ENCODE measurements around the gene MRPL33. TPM values are rescaled to one million over a fixed set of nuclear protein-coding genes. Genes with fewer than 3 reads are reported as not detected.

MRPL33 gene
- total and polyA plus RNA-seq, 4 donors: 31.2 to 130 (median 41.0) TPM

DNA sequence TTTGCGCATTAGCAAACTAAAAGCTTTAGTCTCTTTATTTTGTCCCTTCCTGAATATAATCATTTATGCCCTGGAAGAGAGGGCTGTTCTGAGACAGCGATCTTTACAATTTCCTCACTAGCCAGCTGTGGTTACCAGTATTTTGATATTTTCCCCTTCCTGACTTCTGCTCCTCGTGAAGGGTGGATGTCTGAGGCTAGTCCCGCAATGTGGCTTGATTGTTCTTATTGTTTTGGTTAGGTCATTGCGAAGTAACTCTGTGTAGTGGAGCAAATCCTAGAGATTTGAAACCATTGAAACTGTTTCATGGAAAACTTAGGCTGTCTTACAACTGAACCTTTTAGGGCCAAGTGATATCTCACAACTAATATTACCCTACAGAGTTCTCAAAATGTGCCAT is 2.4 kb downstream of the MRPL33 start:
- no peaks in the 10 kb centered on the region for H3K9me3 ChIP-seq (ENCODE audit: control insufficient read depth in 4 of 4, low read length in 3 of 4)
- H3K36me3 ChIP-seq (ENCODE audit: control insufficient read depth in 4 of 4, insufficient read depth in 3 of 4, low read depth in 1 of 4, low read length in 3 of 4): peaks cover 0 to 16% (median 3%) of the 10 kb centered on the region in 4 donors
- H3K4me1 ChIP-seq (ENCODE audit: control insufficient read depth in 4 of 4, insufficient read depth in 4 of 4, low read length in 3 of 4): peaks cover 2 to 30% (median 18%) of the 10 kb centered on the region in 4 donors
- 89% methylated on average over 5 of the region's 5 CpGs for WGBS
- H3K9ac ChIP-seq (ENCODE audit: low read depth in 1 of 2, low read length in 2 of 2): no peak overlapping the region
- TF ChIP-seq, protein P1, sequence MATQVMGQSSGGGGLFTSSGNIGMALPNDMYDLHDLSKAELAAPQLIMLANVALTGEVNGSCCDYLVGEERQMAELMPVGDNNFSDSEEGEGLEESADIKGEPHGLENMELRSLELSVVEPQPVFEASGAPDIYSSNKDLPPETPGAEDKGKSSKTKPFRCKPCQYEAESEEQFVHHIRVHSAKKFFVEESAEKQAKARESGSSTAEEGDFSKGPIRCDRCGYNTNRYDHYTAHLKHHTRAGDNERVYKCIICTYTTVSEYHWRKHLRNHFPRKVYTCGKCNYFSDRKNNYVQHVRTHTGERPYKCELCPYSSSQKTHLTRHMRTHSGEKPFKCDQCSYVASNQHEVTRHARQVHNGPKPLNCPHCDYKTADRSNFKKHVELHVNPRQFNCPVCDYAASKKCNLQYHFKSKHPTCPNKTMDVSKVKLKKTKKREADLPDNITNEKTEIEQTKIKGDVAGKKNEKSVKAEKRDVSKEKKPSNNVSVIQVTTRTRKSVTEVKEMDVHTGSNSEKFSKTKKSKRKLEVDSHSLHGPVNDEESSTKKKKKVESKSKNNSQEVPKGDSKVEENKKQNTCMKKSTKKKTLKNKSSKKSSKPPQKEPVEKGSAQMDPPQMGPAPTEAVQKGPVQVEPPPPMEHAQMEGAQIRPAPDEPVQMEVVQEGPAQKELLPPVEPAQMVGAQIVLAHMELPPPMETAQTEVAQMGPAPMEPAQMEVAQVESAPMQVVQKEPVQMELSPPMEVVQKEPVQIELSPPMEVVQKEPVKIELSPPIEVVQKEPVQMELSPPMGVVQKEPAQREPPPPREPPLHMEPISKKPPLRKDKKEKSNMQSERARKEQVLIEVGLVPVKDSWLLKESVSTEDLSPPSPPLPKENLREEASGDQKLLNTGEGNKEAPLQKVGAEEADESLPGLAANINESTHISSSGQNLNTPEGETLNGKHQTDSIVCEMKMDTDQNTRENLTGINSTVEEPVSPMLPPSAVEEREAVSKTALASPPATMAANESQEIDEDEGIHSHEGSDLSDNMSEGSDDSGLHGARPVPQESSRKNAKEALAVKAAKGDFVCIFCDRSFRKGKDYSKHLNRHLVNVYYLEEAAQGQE (IDR thresholded peaks at IDR 0.05): no peak
- TF ChIP-seq NR2F2 (IDR thresholded peaks at IDR 0.05) (no peak), TAF1 (conservative IDR thresholded peaks at IDR 0.05) (no peak), FOXA1 (IDR thresholded peaks at IDR 0.05) (no peak), HNF4G (IDR thresholded peaks at IDR 0.05) (no peak), RXRA (IDR thresholded peaks at IDR 0.05) (no peak), SP1 (IDR thresholded peaks at IDR 0.05) (no peak), RAD21 (IDR thresholded peaks at IDR 0.05) (no peak), YY1 (IDR thresholded peaks at IDR 0.05) (no peak)
- TF ChIP-seq, protein P2, sequence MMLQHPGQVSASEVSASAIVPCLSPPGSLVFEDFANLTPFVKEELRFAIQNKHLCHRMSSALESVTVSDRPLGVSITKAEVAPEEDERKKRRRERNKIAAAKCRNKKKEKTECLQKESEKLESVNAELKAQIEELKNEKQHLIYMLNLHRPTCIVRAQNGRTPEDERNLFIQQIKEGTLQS (IDR thresholded peaks at IDR 0.05): no peak
- no peak overlapping the region for H3K4me3 ChIP-seq (ENCODE audit: low read depth in 1 of 3, low read length in 3 of 3)
- H3K27me3 ChIP-seq (ENCODE audit: control insufficient read depth in 4 of 4, insufficient read depth in 4 of 4, low read length in 3 of 4): no peaks in the 10 kb centered on the region
- no peak overlapping the region for H3K27ac ChIP-seq (ENCODE audit: low read depth in 1 of 2, low read length in 2 of 2)
- no peak for DNase-seq (ENCODE audit: low spot score)

DNA sequence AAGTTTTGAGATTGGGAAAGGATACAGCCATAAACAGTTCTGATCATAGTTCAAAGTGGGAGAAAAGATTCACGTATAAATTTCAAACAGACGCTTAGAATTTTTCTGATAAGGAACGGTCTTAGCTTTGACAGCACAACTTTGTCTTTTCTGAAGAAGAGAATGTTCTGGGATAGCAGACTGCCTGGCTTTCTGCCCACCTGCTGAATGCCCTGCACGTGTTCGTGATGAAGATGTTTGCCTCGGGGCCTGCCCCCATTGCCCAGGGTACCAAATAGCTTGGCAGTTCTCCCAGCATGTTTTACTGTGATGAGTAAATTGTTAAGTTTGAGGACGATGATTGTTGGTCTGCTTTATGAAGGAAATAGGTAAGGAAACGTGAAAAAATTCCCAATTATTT is 4.6 kb downstream of the MRPL33 start:
- no peaks in the 10 kb centered on the region for H3K27me3 ChIP-seq (ENCODE audit: control insufficient read depth in 4 of 4, insufficient read depth in 4 of 4, low read length in 3 of 4)
- DNase-seq (ENCODE audit: low spot score): no peak
- H3K36me3 ChIP-seq (ENCODE audit: control insufficient read depth in 4 of 4, insufficient read depth in 3 of 4, low read depth in 1 of 4, low read length in 3 of 4): peaks cover 0 to 23% (median 8%) of the 10 kb centered on the region in 4 donors
- H3K9ac ChIP-seq (ENCODE audit: low read depth in 1 of 2, low read length in 2 of 2): no peak overlapping the region
- peaks cover 2 to 25% (median 16%) of the 10 kb centered on the region in 4 donors for H3K4me1 ChIP-seq (ENCODE audit: control insufficient read depth in 4 of 4, insufficient read depth in 4 of 4, low read length in 3 of 4)
- no peaks in the 10 kb centered on the region for H3K9me3 ChIP-seq (ENCODE audit: control insufficient read depth in 4 of 4, low read length in 3 of 4)
- TF ChIP-seq, protein P3, sequence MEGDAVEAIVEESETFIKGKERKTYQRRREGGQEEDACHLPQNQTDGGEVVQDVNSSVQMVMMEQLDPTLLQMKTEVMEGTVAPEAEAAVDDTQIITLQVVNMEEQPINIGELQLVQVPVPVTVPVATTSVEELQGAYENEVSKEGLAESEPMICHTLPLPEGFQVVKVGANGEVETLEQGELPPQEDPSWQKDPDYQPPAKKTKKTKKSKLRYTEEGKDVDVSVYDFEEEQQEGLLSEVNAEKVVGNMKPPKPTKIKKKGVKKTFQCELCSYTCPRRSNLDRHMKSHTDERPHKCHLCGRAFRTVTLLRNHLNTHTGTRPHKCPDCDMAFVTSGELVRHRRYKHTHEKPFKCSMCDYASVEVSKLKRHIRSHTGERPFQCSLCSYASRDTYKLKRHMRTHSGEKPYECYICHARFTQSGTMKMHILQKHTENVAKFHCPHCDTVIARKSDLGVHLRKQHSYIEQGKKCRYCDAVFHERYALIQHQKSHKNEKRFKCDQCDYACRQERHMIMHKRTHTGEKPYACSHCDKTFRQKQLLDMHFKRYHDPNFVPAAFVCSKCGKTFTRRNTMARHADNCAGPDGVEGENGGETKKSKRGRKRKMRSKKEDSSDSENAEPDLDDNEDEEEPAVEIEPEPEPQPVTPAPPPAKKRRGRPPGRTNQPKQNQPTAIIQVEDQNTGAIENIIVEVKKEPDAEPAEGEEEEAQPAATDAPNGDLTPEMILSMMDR (IDR thresholded peaks at IDR 0.05; ENCODE audit: low read depth, low read length, missing input control): no peak
- no peak for TF ChIP-seq TAF1 (conservative IDR thresholded peaks at IDR 0.05)
- TF ChIP-seq RXRA (IDR thresholded peaks at IDR 0.05): no peak
- TF ChIP-seq, protein P2 (IDR thresholded peaks at IDR 0.05): no peak
- TF ChIP-seq HNF4A (conservative IDR thresholded peaks at IDR 0.05): peak in 1 of 2 donors; percentile 28
- TF ChIP-seq, protein P4, sequence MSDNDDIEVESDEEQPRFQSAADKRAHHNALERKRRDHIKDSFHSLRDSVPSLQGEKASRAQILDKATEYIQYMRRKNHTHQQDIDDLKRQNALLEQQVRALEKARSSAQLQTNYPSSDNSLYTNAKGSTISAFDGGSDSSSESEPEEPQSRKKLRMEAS (IDR thresholded peaks at IDR 0.05): peak; percentile 55
- no peak for TF ChIP-seq JUND (IDR thresholded peaks at IDR 0.05)
- TF ChIP-seq RAD21 (IDR thresholded peaks at IDR 0.05): peak in 1 of 2 donors; percentile 4
- TF ChIP-seq GABPA (IDR thresholded peaks at IDR 0.05 in 1 of 2, conservative IDR thresholded peaks at IDR 0.05 in 1 of 2): no peak
- no peak for TF ChIP-seq HNF4G (IDR thresholded peaks at IDR 0.05)
- TF ChIP-seq SP1 (IDR thresholded peaks at IDR 0.05): no peak
- WGBS: 27% methylated on average over 8 of the region's 8 CpGs
- no peak overlapping the region for H3K4me3 ChIP-seq (ENCODE audit: low read depth in 1 of 3, low read length in 3 of 3)
- no peak overlapping the region for H3K27ac ChIP-seq (ENCODE audit: low read depth in 1 of 2, low read length in 2 of 2)
